ENCODE measurements around the gene RABGEF1. TPM values are rescaled to one million over a fixed set of nuclear protein-coding genes. Genes with fewer than 3 reads are reported as not detected.

The RABGEF1 gene
- total and polyA plus RNA-seq, 2 of the 8 experiments (the other 6 are each of a cell fraction or from before 2014, with no cell fraction given): 10.2 to 18.0 TPM

DNA sequence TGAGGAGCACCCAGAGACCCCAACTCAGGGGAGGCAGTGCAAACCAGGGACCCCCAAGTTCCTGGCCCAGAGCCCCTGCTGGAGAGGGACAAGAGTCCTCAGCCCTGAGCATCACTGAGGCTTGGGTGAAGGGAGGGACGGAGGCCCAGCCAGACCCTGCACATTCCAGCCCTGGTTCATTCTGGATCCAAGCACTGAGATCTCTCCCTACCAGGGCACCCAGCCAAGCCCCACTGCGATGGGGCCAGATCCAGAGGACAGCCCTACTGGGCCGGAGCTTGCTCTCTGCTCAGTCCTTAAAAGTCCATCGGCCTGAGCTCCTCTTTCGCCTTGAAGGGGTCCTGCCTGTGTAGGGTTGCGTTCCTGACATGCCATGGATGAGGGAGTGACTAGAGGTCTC lies 40.5 kb upstream of the RABGEF1 start:
- 71% methylated on average over 6 of the region's 6 CpGs; no CpG with 5 or more reads in 1 of the 2 experiments for WGBS, 2 experiments (ENCODE audit: extremely low coverage in 1 of 2, insufficient coverage in 1 of 2, insufficient read length in 1 of 2, insufficient replicate concordance in 2 of 2, low coverage in 1 of 2, low lambda C conversion rate in 2 of 2, missing lambda C conversion rate in 1 of 2)
- Histone ChIP-seq H4K91ac (replicated peaks; ENCODE audit: insufficient read length, low read length) (no peak overlapping the region), H3K18ac (ENCODE audit: extremely low read depth, low read length) (no peak overlapping the region), H3K79me2 (ENCODE audit: control insufficient read depth in 1 of 2, insufficient read depth in 2 of 2, low read length in 2 of 2) (no peaks in the 10 kb centered on the region), H3K9ac (replicated peaks in 1 of 4; ENCODE audit: extremely low read depth in 1 of 4, low read depth in 3 of 4, low read length in 3 of 4) (no peak overlapping the region), H4K20me1 (replicated peaks in 1 of 2; ENCODE audit: control insufficient read depth in 1 of 2, insufficient read depth in 2 of 2, low read length in 2 of 2) (no peaks in the 10 kb centered on the region), H2BK120ac (replicated peaks; ENCODE audit: low read depth, low read length) (no peak overlapping the region), H2BK15ac (ENCODE audit: low read length) (no peak overlapping the region), H2AK5ac (ENCODE audit: low read depth, low read length) (no peak overlapping the region), H2BK20ac (ENCODE audit: low read length) (no peak overlapping the region), H3K79me1 (ENCODE audit: low read depth, low read length) (no peaks in the 10 kb centered on the region), H4K5ac (ENCODE audit: insufficient read length, low read depth, low read length) (no peak overlapping the region), H3K56ac (replicated peaks; ENCODE audit: insufficient read length, low read depth, low read length) (no peak overlapping the region), H3K4me3 (ENCODE audit: extremely low read depth in 1 of 4, insufficient read depth in 2 of 4, low read depth in 3 of 4, low read length in 4 of 4) (no peak overlapping the region), H3K4me1 (replicated peaks in 1 of 4; ENCODE audit: control insufficient read depth in 3 of 4, insufficient read depth in 4 of 4, low read length in 3 of 4) (peaks cover 0 to 3% (median under 1%) of the 10 kb centered on the region in 4 experiments; a peak in 4 of 7 replicates), H3K4ac (replicated peaks; ENCODE audit: insufficient read length, low read depth, low read length) (no peak overlapping the region), H3K27ac (ENCODE audit: low read depth, low read length) (no peak overlapping the region), H4K8ac (ENCODE audit: extremely low read depth, insufficient read depth, low read length) (no peak overlapping the region), H3K23ac (ENCODE audit: insufficient read length) (no peak overlapping the region), H2BK5ac (ENCODE audit: low read depth, low read length) (no peak overlapping the region), H2BK12ac (ENCODE audit: low read depth, low read length) (no peak overlapping the region), H2AFZ (ENCODE audit: low read length) (no peak overlapping the region), H3K9me3 (ENCODE audit: insufficient read depth in 2 of 2, low read depth in 1 of 2, low read length in 1 of 2) (no peaks in the 10 kb centered on the region), H3K23me2 (ENCODE audit: low read depth, low read length) (no peaks in the 10 kb centered on the region), H3K4me2 (ENCODE audit: insufficient read depth in 1 of 2, low read depth in 2 of 2, low read length in 2 of 2) (no peak overlapping the region), H3K14ac (ENCODE audit: insufficient read length) (no peak overlapping the region), H3K36me3 (ENCODE audit: control insufficient read depth in 2 of 4, insufficient read depth in 4 of 4, low read length in 3 of 4) (no peaks in the 10 kb centered on the region), H3K27me3 (replicated peaks in 1 of 4; ENCODE audit: control insufficient read depth in 3 of 4, extremely low read depth in 1 of 4, insufficient read depth in 3 of 4, low read length in 3 of 4) (no peaks in the 10 kb centered on the region)
- FAIRE-seq: no peak
- CTCF ChIA-PET (ENCODE audit: partially characterized antibody): interaction anchor here (0.6 to 0.7 kb wide), 2 partner anchors 41 to 77 kb away, joined by 3 read pairs; no protein-coding TSS in a partner anchor
- POLR2A ChIA-PET (ENCODE audit: partially characterized antibody): interaction anchor here (0.9 to 1.0 kb wide), 3 partner anchors 40 to 116 kb away, joined by 3 read pairs; partner anchors contain the start of gene RABGEF1
- TF ChIP-seq HDAC2 (IDR thresholded peaks at IDR 0.05; ENCODE audit: borderline replicate concordance in 1 of 2, low read depth in 2 of 2, low read length in 2 of 2): no peak
- TF ChIP-seq RBBP5 (IDR thresholded peaks at IDR 0.05; ENCODE audit: borderline replicate concordance, low read depth, low read length): no peak
- no peak for TF ChIP-seq RAD21 (IDR thresholded peaks at IDR 0.05 in 1 of 2, conservative IDR thresholded peaks at IDR 0.05 in 1 of 2; ENCODE audit: low read depth in 2 of 2, low read length in 2 of 2)
- no peak for TF ChIP-seq CHD1 (IDR thresholded peaks at IDR 0.05; ENCODE audit: low read depth, low read length)
- DNase-seq (ENCODE audit: low read depth in 1 of 2, low spot score in 2 of 2): no peak
